Dendritic cell treated with granulocyte-macrophage colony-stimulating factor and Interleukin-4, amounts not matched to agents 40 ng/mL and 50 ng/mL, for 4 days (primary cell): ENCODE data around the gene AMBP.

Experiments used
- H3K27ac Mint-ChIP-seq: one replicate; pipeline ENCODE4 v1.8.0; 2022; ENCODE audit warnings: mild to moderate bottlenecking, mixed read lengths
- H3K27me3 Mint-ChIP-seq: one replicate; pipeline ENCODE4 v1.8.0; 2022; ENCODE audit warnings: mild to moderate bottlenecking, mixed read lengths
- H3K36me3 Mint-ChIP-seq: one replicate; pipeline ENCODE4 v1.8.0; 2022; ENCODE audit warnings: low read depth, mixed read lengths
- H3K4me1 Mint-ChIP-seq: one replicate; pipeline ENCODE4 v1.8.0; 2022; ENCODE audit warnings: low read depth, mixed read lengths
- H3K4me3 Mint-ChIP-seq: one replicate; pipeline ENCODE4 v1.8.0; 2022; ENCODE audit warnings: mild to moderate bottlenecking, moderate library complexity, mixed read lengths
- H3K9me3 Mint-ChIP-seq: one replicate; pipeline ENCODE4 v1.8.0; 2022; ENCODE audit warnings: mixed read lengths
- intact Hi-C: fragments of 100-400 bp; cut with micrococcal nuclease; formaldehyde crosslinking; loops from one replicate; pipeline ENCODE4 v1.15.0; 2022

Gene AMBP

GRCh38 chr9:114078021-114078780, at the start of gene AMBP:
AMBP (minus strand) TSS chr9:114078300; CDS start chr9:114078209, 91 bp downstream.
- Mint-ChIP-seq H3K9me3 (no peaks in the 10 kb centered on the region), H3K27ac (no peak within 1 kb of the TSS), H3K4me1 (no peaks in the 10 kb centered on the region), H3K36me3 (no peaks in the 10 kb centered on the region), H3K4me3 (no peak within 1 kb of the TSS), H3K27me3 (peaks cover 13% of the 10 kb centered on the region)
- intact Hi-C loops, result no loop called here

DNA sequence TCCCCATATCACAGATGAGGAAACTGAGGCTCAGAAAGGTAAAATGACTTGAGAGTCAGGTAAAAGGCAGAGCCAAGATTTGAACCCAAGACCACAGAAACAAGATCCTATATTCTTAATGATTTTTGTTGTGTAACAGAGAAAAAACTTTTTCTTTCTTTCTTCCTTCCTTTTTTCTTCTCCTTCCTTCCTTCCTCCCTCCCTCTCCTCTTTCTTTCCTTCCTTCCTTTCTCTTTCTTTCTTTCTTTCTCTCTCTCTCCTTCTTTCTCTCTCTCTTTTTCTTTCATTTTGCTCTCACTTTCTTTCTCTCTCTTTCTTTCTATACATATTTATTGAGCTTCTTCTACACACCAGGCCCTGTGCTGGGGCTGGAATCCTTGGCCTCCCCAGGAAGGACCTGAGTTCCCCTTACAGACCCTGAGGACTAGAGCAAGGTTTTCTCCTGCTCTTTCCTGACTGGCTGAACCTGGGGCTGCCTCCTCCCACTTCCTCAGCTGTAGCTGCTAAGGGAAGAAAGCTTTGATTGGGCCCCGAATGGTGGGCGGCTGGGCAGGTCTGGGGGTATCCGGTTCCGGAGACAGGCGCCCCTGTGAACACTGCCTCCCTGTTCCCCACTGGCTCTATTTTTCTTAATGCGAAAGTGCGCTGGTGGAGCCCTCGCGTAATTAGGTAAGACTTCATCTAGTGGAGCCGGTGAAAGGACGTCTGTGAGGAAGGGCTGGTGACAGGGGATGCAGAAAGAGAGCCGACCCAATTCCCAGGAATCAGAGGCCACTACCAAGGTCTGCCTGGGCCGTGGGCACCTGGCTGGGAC, 48.4 kb upstream of the AMBP start:
- Mint-ChIP-seq H3K4me3 (no peak overlapping the region), H3K36me3 (no peaks in the 10 kb centered on the region), H3K9me3 (peaks cover 13% of the 10 kb centered on the region), H3K4me1 (no peaks in the 10 kb centered on the region), H3K27ac (no peak overlapping the region), H3K27me3 (peaks cover 4% of the 10 kb centered on the region)
- intact Hi-C loops, result no loop called here

DNA sequence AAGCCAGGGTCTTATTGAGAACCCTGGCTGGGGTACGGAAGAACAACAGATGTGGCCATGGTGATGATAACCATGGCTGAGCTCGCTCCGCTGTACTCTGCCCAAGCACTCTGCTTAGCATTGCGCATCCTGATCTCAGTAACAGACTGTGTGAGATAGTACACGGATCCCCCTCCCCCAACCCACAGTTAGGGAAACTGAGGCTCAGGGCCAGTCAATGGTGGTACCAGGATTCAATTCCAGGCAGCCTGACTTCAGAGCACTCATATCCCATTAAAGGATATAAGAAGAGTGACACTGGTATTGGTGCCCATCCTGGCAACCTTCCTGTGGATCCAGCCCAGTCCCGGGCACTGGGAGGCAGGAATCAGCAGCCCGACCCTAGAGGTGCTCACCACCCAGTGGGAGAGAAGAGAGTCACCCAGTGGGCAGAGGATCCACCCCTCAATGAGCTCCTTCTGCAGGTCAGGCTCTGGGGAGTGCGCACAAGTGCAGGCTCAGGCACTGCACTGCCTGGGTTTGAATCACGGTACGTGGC, 47.4 kb upstream of the AMBP start:
- H3K27me3 Mint-ChIP-seq, result peaks cover 4% of the 10 kb centered on the region
- no peaks in the 10 kb centered on the region for H3K4me1 Mint-ChIP-seq
- H3K27ac Mint-ChIP-seq, result no peak overlapping the region
- H3K9me3 Mint-ChIP-seq, result peaks cover 13% of the 10 kb centered on the region
- no peaks in the 10 kb centered on the region for H3K36me3 Mint-ChIP-seq
- intact Hi-C loops, result no loop called here
- H3K4me3 Mint-ChIP-seq, result no peak overlapping the region

DNA sequence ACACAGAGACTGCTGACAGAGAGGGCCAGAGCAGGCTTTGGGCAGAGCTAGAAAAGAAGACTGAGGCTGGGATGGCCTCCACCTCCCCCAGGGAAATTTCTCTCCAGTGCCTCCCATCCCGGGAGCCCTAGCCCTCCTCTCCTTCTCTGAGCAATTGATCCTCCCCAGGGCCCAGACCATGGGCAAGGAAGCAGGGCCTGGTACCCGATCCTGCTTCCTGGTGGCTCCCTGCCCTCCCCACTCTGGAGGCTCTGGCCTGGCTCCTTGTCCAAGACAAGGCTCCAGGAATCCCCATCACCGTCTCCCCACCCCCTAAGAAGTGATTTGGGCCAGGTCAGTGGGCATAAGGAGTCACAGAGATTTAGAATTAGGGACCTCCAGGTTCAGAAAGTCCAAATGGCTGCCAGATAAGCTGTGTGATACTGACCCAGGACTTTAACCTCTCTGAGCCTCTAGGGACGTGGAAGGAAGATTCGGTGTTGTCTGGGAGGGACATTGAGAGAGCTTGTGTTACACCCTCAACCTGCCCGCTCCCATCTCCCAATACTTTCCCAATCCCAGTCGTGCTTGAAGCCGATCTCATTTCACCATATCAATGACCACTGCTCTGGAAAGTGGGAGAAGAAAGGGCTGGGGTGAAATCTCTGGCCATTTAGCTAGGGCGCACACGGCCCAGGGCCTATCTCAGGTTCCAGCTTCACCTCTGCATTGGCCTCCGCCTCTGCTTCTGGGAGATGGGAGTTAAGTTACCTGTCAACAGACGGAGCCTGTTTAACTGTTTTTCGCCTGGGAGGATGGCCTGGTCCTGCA, 46.8 kb upstream of the AMBP start:
- Mint-ChIP-seq H3K9me3 (peaks cover 13% of the 10 kb centered on the region), H3K27me3 (peaks cover 5% of the 10 kb centered on the region), H3K36me3 (no peaks in the 10 kb centered on the region), H3K4me3 (no peak overlapping the region), H3K27ac (no peak overlapping the region), H3K4me1 (no peaks in the 10 kb centered on the region)
- intact Hi-C loops, result no loop called here

DNA sequence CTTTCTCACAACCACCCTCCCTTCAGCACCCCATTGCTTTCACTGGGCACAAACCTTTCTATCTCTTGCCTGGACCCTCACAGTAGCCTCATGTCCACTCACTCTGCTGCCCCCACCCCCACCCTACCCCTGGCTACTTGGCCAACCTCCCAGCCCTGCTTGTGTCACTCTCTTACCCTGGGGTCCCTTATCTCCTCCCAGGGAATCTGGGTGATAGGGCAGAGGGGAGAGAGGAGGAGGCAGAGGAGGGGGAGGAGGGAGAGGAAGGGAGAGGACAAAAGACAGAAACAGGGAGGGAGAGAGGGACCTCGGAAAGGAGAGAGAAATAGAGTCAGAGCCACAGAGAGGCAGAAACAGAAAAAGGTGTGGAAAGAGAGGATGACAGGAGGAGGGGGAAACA, 46.0 kb upstream of the AMBP start:
- Mint-ChIP-seq H3K4me1 (no peaks in the 10 kb centered on the region), H3K27me3 (peaks cover 5% of the 10 kb centered on the region), H3K9me3 (peaks cover 13% of the 10 kb centered on the region), H3K4me3 (no peak overlapping the region), H3K27ac (no peak overlapping the region), H3K36me3 (no peaks in the 10 kb centered on the region)
- intact Hi-C loops, result no loop called here

GRCh38 chr9:114123031-114123977, 45.2 kb upstream of the AMBP start:
- H3K27ac Mint-ChIP-seq, result no peak overlapping the region
- H3K4me3 Mint-ChIP-seq, result no peak overlapping the region
- intact Hi-C loops, result no loop called here
- H3K4me1 Mint-ChIP-seq, result no peaks in the 10 kb centered on the region
- peaks cover 10% of the 10 kb centered on the region for H3K27me3 Mint-ChIP-seq
- H3K9me3 Mint-ChIP-seq, result peaks cover 13% of the 10 kb centered on the region
- no peaks in the 10 kb centered on the region for H3K36me3 Mint-ChIP-seq

DNA sequence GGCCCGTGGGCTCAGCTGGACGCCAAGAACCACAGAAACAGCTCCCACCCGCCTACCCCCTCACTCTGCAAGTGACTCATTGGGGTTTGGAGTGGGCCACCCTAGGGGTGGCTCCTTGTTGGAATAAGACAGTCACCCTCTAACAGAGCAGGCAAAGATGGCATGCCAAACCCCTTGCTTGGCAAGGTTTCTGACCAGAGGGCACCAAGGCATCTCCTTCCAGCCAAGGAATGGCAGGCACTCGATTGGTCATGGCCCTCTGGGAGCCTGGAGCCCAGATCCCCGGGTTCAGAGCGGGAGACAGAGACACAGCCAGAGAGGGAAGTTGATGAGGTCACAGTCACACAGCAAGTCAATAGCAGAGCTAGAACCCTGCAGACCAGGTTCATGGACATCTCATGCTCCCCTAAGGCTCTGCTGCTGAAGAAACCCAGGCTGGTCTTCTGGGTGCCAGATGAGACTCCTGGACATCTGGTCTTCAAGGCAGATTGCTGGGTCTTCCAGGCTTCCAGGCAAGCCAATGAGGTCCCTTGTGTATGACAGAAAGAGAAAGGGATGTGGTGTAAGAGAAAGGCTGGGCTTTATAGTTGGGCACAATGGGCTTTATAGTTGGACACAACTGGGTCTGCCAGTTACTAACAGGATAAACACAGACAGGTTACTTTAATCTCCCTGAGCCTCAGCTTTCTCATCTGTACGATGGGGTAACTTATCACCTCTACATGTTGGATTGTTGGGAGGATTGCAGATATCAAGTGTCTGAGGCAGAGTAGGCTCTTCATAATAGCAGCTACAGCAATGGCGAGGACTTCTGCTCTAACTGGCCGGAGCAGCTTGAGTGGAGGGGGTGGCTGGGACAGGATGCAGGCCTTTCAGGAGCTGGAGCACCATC, 44.3 kb upstream of the AMBP start:
- H3K27me3 Mint-ChIP-seq, result peaks cover 15% of the 10 kb centered on the region
- no peaks in the 10 kb centered on the region for H3K36me3 Mint-ChIP-seq
- no peak overlapping the region for H3K4me3 Mint-ChIP-seq
- no peaks in the 10 kb centered on the region for H3K4me1 Mint-ChIP-seq
- H3K9me3 Mint-ChIP-seq, result peaks cover 5% of the 10 kb centered on the region
- H3K27ac Mint-ChIP-seq, result no peak overlapping the region
- intact Hi-C loops, result no loop called here

GRCh38 chr9:114121227-114122135, 43.4 kb upstream of the AMBP start:
- Mint-ChIP-seq H3K27me3 (peaks cover 15% of the 10 kb centered on the region), H3K4me3 (no peak overlapping the region), H3K36me3 (no peaks in the 10 kb centered on the region), H3K4me1 (no peaks in the 10 kb centered on the region), H3K9me3 (no peaks in the 10 kb centered on the region), H3K27ac (no peak overlapping the region)
- intact Hi-C loops, result no loop called here

DNA sequence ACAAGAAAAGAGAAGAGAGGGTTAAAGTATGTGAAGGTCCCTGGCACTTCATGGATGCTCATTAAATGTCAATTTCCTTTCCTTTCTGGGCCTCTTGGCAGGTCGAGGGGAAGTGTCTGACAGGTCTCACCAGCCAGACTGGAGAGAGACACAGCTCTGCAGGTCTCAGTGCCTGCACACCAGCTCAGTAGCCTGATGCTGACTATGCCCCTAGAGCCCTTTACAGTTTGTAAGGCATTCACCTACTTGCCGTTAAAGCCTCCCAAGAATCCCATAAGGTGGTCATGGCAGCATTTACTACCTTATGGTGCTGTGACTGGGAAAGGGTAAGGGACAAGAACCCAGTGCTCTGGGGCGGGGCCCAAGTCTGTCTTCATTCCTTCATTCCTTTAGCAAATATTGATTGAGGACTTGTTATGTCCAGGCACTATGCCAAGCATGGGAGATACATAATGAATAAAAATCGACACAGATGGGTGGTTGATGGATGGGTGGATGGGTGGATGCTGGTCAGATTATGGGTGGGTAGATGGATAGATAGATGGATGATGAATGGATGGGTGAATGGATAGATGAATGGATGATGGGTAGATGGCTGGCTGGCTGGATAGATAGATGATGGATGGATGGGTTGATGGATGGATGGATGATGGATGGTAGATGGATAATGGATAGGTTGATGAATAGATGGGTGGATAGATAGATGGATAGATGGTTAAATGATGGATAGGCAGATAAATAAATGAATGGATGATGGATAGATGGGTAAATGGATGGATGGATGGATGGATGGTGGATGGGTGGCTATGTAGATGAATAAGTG, 42.3 kb upstream of the AMBP start:
- H3K36me3 Mint-ChIP-seq, result no peaks in the 10 kb centered on the region
- intact Hi-C loops, result no loop called here
- no peaks in the 10 kb centered on the region for H3K9me3 Mint-ChIP-seq
- H3K27ac Mint-ChIP-seq, result no peak overlapping the region
- no peak overlapping the region for H3K4me3 Mint-ChIP-seq
- H3K4me1 Mint-ChIP-seq, result no peaks in the 10 kb centered on the region
- H3K27me3 Mint-ChIP-seq, result peaks cover 15% of the 10 kb centered on the region

GRCh38 chr9:114119242-114120191, 41.4 kb upstream of the AMBP start:
- no peaks in the 10 kb centered on the region for H3K36me3 Mint-ChIP-seq
- no peaks in the 10 kb centered on the region for H3K4me1 Mint-ChIP-seq
- no peak overlapping the region for H3K4me3 Mint-ChIP-seq
- no peak overlapping the region for H3K27ac Mint-ChIP-seq
- peaks cover 15% of the 10 kb centered on the region for H3K27me3 Mint-ChIP-seq
- intact Hi-C loops, result no loop called here
- H3K9me3 Mint-ChIP-seq, result no peaks in the 10 kb centered on the region
